ENCODE data around the gene DISP2.

The DISP2 gene

GRCh38 chr15:40313531-40314398 lies 44.3 kb upstream of the DISP2 start:
- no peak for TF ChIP-seq CTCF (IDR thresholded peaks at IDR 0.05)
- intact Hi-C loops (cut with DNase I; ENCODE audit: low total_unique reads): no loop called here
- H3K27me3 ChIP-seq: peaks cover 0 to 35% of the 10 kb centered on the region in 2 donors
- H3K4me3 ChIP-seq: no peak overlapping the region
- H3K27ac ChIP-seq: no peak overlapping the region
- no peaks in the 10 kb centered on the region for H3K36me3 ChIP-seq
- no peaks in the 10 kb centered on the region for H3K9me3 ChIP-seq
- H3K4me1 ChIP-seq: peaks cover 0 to 11% (median 0%) of the 10 kb centered on the region in 4 donors
- DNase-seq: peak in 1 of 2 donors; percentile 66

GRCh38 chr15:40314723-40315276 lies 43.2 kb upstream of the DISP2 start:
- Histone ChIP-seq H3K27me3 (peaks cover 0 to 26% of the 10 kb centered on the region in 2 donors), H3K27ac (no peak overlapping the region), H3K4me3 (no peak overlapping the region), H3K4me1 (peaks cover 0 to 11% (median 0%) of the 10 kb centered on the region in 4 donors), H3K36me3 (no peaks in the 10 kb centered on the region), H3K9me3 (no peaks in the 10 kb centered on the region)
- no peak for TF ChIP-seq CTCF (IDR thresholded peaks at IDR 0.05)
- DNase-seq: peak in 1 of 2 donors; percentile 28
- intact Hi-C loops (cut with DNase I; ENCODE audit: low total_unique reads): no loop called here

- no peaks in the 10 kb centered on the region for H3K36me3 ChIP-seq
- intact Hi-C loops (cut with DNase I; ENCODE audit: low total_unique reads): no loop called here
- no peak overlapping the region for H3K27ac ChIP-seq
Measured at GRCh38 chr15:40316931-40317330, 41.1 kb upstream of the DISP2 start.

GRCh38 chr15:40317580-40317979 lies 40.4 kb upstream of the DISP2 start:
- intact Hi-C loops (cut with DNase I; ENCODE audit: low total_unique reads): no loop called here
- Histone ChIP-seq H3K9me3 (no peaks in the 10 kb centered on the region), H3K36me3 (no peaks in the 10 kb centered on the region), H3K27me3 (peaks cover 0 to 14% of the 10 kb centered on the region in 2 donors), H3K27ac (no peak overlapping the region), H3K4me3 (no peak overlapping the region), H3K4me1 (peaks cover 0 to 21% (median 7%) of the 10 kb centered on the region in 4 donors)
- no peak for TF ChIP-seq CTCF (IDR thresholded peaks at IDR 0.05)
- DNase-seq: no peak

More at GRCh38 chr15:40316931-40317330, 41.1 kb upstream of the DISP2 start:
- no peak for TF ChIP-seq CTCF (IDR thresholded peaks at IDR 0.05)
- Histone ChIP-seq H3K4me3 (no peak overlapping the region), H3K27me3 (peaks cover 0 to 15% of the 10 kb centered on the region in 2 donors), H3K9me3 (no peaks in the 10 kb centered on the region), H3K4me1 (peaks cover 0 to 15% (median 2%) of the 10 kb centered on the region in 4 donors)
- no peak for DNase-seq

- no peak for TF ChIP-seq CTCF (IDR thresholded peaks at IDR 0.05)
- intact Hi-C loops (cut with DNase I; ENCODE audit: low total_unique reads): loop anchor here (2.0 kb wide), 1 partner anchor 46 kb away; no protein-coding TSS in a partner anchor
- H3K27me3 ChIP-seq: peaks cover 0 to 10% of the 10 kb centered on the region in 2 donors
- H3K27ac ChIP-seq: no peak overlapping the region
- H3K9me3 ChIP-seq: no peaks in the 10 kb centered on the region
- no peak overlapping the region for H3K4me3 ChIP-seq
- no peaks in the 10 kb centered on the region for H3K36me3 ChIP-seq
- H3K4me1 ChIP-seq: peaks cover 0 to 25% (median 14%) of the 10 kb centered on the region in 4 donors
- DNase-seq: peak in 1 of 2 donors; percentile 24
Measured at GRCh38 chr15:40320409-40320808, 37.6 kb upstream of the DISP2 start.
